ENCODE data around the gene PNPLA1. TPM values are rescaled to one million over a fixed set of nuclear protein-coding genes. Genes with fewer than 3 reads are reported as not detected.

Gene PNPLA1
- total RNA-seq, 2 experiments from 2014 or later = not detected

- CTCF ChIA-PET = interaction anchor here (2.1 kb wide), 1 partner anchor 19 kb away, joined by 7 read pairs; no protein-coding TSS in a partner anchor
- POLR2A ChIA-PET = no interaction called here
These were observed 13.7 kb downstream of the PNPLA1 start for GRCh38 chr6:36283608-36284007.

GRCh38 chr6:36284359-36284758, 14.5 kb downstream of the PNPLA1 start:
- POLR2A ChIA-PET = no interaction called here
- CTCF ChIA-PET = interaction anchor here (0.6 to 2.1 kb wide), 2 partner anchors 18 to 875 kb away, joined by 4 to 7 read pairs; no protein-coding TSS in a partner anchor

GRCh38 chr6:36285187-36285671, 15.4 kb downstream of the PNPLA1 start:
- ChIA-PET CTCF (no interaction called here), POLR2A (no interaction called here)

- CTCF ChIA-PET = interaction anchor here (1.5 kb wide), 1 partner anchor 77 kb away, joined by 4 read pairs; no protein-coding TSS in a partner anchor
These were observed 15.9 kb downstream of the PNPLA1 start for GRCh38 chr6:36285797-36286196.

GRCh38 chr6:36286858-36287257, 17.0 kb downstream of the PNPLA1 start:
- CTCF ChIA-PET = interaction anchor here (0.6 to 2.2 kb wide), 4 partner anchors 16 to 735 kb away, joined by 3 to 12 read pairs (median 4); no protein-coding TSS in a partner anchor

More at GRCh38 chr6:36285797-36286196, 15.9 kb downstream of the PNPLA1 start:
- POLR2A ChIA-PET = no interaction called here

GRCh38 chr6:36289281-36289878, 19.5 kb downstream of the PNPLA1 start:
- CTCF ChIA-PET = no interaction called here

More at GRCh38 chr6:36286858-36287257, 17.0 kb downstream of the PNPLA1 start:
- POLR2A ChIA-PET = no interaction called here

GRCh38 chr6:36290668-36291620, 21.1 kb downstream of the PNPLA1 start:
- POLR2A ChIA-PET = no interaction called here
- CTCF ChIA-PET = interaction anchor here (1.0 kb wide), 1 partner anchor 26 kb away, joined by 3 read pairs; no protein-coding TSS in a partner anchor

More at GRCh38 chr6:36289281-36289878, 19.5 kb downstream of the PNPLA1 start:
- POLR2A ChIA-PET = no interaction called here

- CTCF ChIA-PET = interaction anchor here (0.9 to 1.0 kb wide), 2 partner anchors 9 to 25 kb away, joined by 3 read pairs; no protein-coding TSS in a partner anchor
- POLR2A ChIA-PET = no interaction called here
These were observed 22.3 kb downstream of the PNPLA1 start for GRCh38 chr6:36292170-36292569.

- ChIA-PET CTCF (interaction anchor here (0.8 to 1.1 kb wide), 2 partner anchors 9 to 45 kb away, joined by 3 read pairs; no protein-coding TSS in a partner anchor), POLR2A (no interaction called here)
These were observed 26.4 kb downstream of the PNPLA1 start for GRCh38 chr6:36296240-36296639.

- ChIA-PET CTCF (no interaction called here), POLR2A (no interaction called here)
These were observed 27.2 kb downstream of the PNPLA1 start for GRCh38 chr6:36297051-36297450.

GRCh38 chr6:36297511-36297910, 27.7 kb downstream of the PNPLA1 start:
- ChIA-PET CTCF (no interaction called here), POLR2A (no interaction called here)

- CTCF ChIA-PET = no interaction called here
- POLR2A ChIA-PET = no interaction called here
These were observed 28.2 kb downstream of the PNPLA1 start for GRCh38 chr6:36298027-36298426.

GRCh38 chr6:36301085-36301658, 31.3 kb downstream of the PNPLA1 start:
- ChIA-PET POLR2A (no interaction called here), CTCF (interaction anchor here (1.3 to 2.3 kb wide), 3 partner anchors 50 to 62 kb away, joined by 3 to 9 read pairs (median 5); no protein-coding TSS in a partner anchor)

- ChIA-PET CTCF (interaction anchor here (0.6 to 2.3 kb wide), 24 partner anchors 8 to 1997 kb away, joined by 3 to 12 read pairs (median 4); partner anchors contain the start of gene MAPK14), POLR2A (no interaction called here)
These were observed 31.9 kb downstream of the PNPLA1 start for GRCh38 chr6:36301781-36302180.

- CTCF ChIA-PET = interaction anchor here (0.6 to 2.3 kb wide), 29 partner anchors 9 to 1998 kb away, joined by 3 to 12 read pairs (median 4); partner anchors contain the start of gene MAPK14
- POLR2A ChIA-PET = no interaction called here
These were observed 32.5 kb downstream of the PNPLA1 start for GRCh38 chr6:36302227-36302976.

- ChIA-PET CTCF (interaction anchor here (0.5 to 1.6 kb wide), 5 partner anchors 10 to 279 kb away, joined by 3 to 6 read pairs (median 3); partner anchors contain the start of gene MAPK14), POLR2A (no interaction called here)
These were observed 36.0 kb downstream of the PNPLA1 start for GRCh38 chr6:36305885-36306284.

GRCh38 chr6:36306375-36306774, 36.5 kb downstream of the PNPLA1 start:
- ChIA-PET CTCF (interaction anchor here (0.5 to 1.2 kb wide), 3 partner anchors 10 to 273 kb away, joined by 3 to 4 read pairs (median 3); no protein-coding TSS in a partner anchor), POLR2A (no interaction called here)

GRCh38 chr6:36308514-36308913, 38.7 kb downstream of the PNPLA1 start:
- POLR2A ChIA-PET = no interaction called here
- CTCF ChIA-PET = no interaction called here

- CTCF ChIA-PET = no interaction called here
- POLR2A ChIA-PET = no interaction called here
These were observed 39.3 kb downstream of the PNPLA1 start for GRCh38 chr6:36309203-36309602.

All from activated CD8-positive, alpha-beta memory T cell treated with anti-CD3 and anti-CD28 coated beads for 36 hours (primary cell).